Measurements from ENCODE around the gene KDM4B.
A peak's percentile ranks its signal among the peaks of the same experiment; 100 is the strongest.
"Not testable (repeated sequence)": the region's sequence is repeated elsewhere in the genome, so short reads cannot be mapped to it uniquely, and the experiment has no call there.

The KDM4B gene

DNA sequence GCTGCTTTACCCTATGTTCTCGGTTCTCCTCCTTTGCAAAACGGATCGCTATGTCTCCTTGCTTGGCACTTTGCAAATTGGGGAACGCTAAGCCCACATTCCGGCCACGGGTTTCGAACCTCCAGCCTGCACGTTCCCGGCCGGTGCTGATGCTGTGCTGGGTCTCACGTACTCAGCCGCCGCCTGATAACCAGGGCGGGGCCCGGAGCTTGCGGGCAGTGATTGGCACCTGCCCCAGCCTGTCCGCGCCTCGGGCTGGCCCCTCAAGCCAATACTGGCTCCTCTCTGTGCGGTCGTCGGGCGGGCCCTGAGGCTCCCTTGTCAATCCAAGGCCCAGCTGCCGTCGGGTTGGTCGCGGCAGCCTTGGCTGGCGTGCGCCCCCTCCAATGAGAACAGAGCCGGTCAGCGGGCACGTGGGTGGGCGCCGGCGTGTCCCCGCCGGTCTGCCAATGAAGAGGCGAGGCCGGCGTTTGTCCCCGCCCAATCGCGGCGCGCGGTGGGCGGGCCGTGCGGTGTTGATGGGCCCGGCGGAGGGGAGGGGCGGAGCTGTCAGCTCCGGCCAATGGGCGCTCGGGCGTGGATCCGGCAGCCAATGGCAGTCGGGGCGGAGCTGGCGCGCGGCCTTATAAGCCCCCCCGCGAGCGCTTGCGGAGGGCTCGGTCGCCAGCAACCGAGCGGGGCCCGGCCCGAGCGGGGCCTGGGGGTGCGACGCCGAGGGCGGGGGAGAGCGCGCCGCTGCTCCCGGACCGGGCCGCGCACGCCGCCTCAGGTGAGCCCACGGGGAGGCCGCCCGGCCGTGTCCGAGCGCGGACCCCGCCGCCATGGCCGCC lies at the start of gene KDM4B:
Gene KDM4B, plus strand, starts transcription at position 652 of the 830 bp plus-strand sequence. CDS start 63,778 bp downstream, outside the sequence.
- peak; percentile 97 to 99 for DNase-seq (ENCODE audit: low read depth in 2 of 2)

- DNase-seq (ENCODE audit: low read depth in 2 of 2): no peak
These were observed 46.2 kb upstream of the KDM4B start for GRCh38 chr19:4922530-4923275.

DNA sequence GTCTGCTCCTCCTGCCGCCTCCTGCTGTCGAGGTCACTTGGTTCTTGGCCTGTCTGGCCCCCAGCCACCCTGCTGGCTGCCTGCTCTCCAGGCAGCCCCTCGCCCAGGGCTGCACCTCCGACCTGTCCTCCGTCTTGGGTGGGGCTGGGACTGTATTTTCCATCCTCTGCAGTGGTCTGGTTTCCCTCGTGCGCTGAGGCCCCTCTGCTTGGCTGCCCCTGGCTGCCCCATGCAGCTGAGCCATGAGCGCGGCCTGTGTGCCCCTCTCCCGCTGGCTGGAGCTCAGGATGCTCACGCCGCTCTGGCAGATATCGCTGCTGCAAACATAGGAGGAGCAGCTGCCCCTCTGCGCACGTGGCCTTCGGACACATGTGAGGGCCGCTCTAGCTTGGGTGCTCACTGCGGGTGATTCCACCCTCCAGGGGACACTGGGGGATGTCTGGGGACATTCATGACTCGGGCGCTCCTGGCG lies 45.6 kb upstream of the KDM4B start:
- no peak for DNase-seq (ENCODE audit: low read depth in 2 of 2)

- DNase-seq (ENCODE audit: low read depth in 2 of 2): no peak
These were observed 39.7 kb upstream of the KDM4B start for GRCh38 chr19:4929186-4929585.

DNA sequence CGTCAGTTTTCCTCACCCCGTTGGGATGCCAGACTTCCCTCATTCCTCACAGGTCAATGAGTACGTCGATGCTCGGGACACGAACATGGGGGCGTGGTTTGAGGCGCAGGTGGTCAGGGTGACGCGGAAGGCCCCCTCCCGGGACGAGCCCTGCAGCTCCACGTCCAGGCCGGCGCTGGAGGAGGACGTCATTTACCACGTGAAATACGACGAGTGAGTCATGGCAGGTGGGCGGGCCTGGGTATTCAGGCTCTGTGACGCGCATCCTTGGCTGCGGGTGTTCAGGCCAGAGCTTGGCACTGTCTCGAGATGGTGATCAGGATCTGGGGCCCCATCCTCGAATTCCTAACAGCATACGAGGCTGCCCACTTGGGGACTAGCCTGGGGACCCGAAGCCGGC lies 38.2 kb upstream of the KDM4B start:
- DNase-seq (ENCODE audit: low read depth in 2 of 2): no peak

DNA sequence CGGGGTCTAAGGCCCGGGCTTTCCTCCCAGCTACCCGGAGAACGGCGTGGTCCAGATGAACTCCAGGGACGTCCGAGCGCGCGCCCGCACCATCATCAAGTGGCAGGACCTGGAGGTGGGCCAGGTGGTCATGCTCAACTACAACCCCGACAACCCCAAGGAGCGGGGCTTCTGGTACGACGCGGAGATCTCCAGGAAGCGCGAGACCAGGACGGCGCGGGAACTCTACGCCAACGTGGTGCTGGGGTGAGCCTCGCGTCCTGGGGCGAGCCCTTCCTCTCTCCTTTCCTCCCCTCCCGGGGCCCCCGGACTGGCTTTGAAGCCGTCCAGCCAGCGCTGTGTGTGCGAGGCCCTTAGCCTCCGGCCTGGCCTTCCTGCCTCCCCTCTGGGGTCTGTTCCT lies 36.2 kb upstream of the KDM4B start:
- DNase-seq (ENCODE audit: low read depth in 2 of 2): no peak

DNA sequence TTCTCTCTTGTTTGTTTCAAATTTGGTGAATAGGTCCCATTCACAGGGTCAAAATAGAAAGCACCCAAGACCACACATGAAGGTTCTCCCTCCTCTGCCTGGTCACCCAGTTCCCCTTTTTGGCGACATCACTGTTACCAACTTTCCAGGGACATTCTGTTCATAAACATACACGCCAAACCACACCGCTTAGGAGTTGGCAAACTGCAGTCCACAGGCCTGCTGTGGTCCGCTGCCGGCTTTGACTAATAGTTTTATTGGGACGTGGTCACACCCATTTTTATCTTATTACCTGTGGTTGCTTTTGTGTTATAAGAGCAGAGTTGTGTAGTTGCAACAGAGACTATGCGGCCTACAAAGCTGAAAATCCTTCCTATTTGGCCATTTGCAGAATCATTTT lies 35.4 kb upstream of the KDM4B start:
- no peak for DNase-seq (ENCODE audit: low read depth in 2 of 2)

DNA sequence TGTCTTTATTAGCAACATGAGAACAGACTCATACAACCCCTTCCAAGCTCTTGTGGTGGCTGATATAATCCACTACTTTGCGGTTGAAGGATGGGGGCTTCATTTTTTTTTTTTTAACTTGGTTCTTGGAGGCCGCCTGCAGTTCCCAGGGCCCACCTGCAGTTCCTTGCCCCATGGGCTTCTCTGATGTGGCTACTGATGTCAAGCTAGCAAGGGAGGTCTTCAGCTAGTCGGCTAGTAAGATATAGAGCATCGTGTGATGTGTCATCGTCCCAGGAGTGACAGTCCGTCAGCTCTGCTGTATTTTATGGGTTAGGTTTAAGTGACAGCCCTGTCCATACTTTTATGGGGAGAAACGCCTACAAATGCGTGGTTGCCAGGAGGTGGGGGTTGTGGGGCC lies 33.5 kb upstream of the KDM4B start:
- no peak for DNase-seq (ENCODE audit: low read depth in 2 of 2)

GRCh38 chr19:4937060-4937459 lies 31.9 kb upstream of the KDM4B start:
- DNase-seq (ENCODE audit: low read depth in 2 of 2): no peak

- DNase-seq (ENCODE audit: low read depth in 2 of 2): not testable (repeated sequence)
These were observed 30.5 kb upstream of the KDM4B start for GRCh38 chr19:4938461-4938860.

DNA sequence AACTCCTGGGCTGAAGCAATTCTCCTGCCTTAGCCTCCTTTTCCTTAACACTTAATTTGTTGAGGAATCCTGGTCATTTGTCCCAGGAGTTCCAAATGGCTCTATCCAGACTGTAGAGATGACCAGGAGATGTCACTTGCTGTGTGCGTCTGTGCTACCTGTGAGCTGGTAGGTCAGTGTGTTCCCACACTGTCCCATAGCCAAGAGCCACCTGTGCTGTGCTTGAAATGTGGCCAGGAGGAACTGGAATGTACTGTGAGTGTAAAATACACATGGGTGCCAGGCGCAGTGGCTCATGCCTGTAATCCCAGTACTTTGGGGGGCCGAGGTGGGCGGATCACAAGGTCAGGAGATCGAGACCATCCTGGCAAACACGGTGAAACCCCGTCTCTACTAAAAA lies 29.4 kb upstream of the KDM4B start:
- DNase-seq (ENCODE audit: low read depth in 2 of 2): no peak

- DNase-seq (ENCODE audit: low read depth in 2 of 2): not testable (repeated sequence)
These were observed 27.2 kb upstream of the KDM4B start for GRCh38 chr19:4941638-4942169.

DNA sequence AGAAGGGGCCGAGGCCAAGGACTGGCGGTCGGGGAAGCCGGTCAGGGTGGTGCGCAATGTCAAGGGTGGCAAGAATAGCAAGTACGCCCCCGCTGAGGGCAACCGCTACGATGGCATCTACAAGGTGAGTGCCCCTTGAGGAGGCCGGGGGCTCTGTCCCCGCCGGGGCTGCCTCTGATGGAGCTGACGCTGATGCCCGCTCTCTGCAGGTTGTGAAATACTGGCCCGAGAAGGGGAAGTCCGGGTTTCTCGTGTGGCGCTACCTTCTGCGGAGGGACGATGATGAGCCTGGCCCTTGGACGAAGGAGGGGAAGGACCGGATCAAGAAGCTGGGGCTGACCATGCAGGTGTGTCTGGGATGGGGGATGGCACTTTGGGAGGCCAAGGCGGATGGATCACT lies 18.3 kb upstream of the KDM4B start:
- DNase-seq (ENCODE audit: low read depth in 2 of 2): not testable (repeated sequence)

- no peak for DNase-seq (ENCODE audit: low read depth in 2 of 2)
These were observed 17.3 kb upstream of the KDM4B start for GRCh38 chr19:4951656-4952055.

GRCh38 chr19:4952945-4953344 lies 16.0 kb upstream of the KDM4B start:
- DNase-seq (ENCODE audit: low read depth in 2 of 2): no peak

- DNase-seq (ENCODE audit: low read depth in 2 of 2): not testable (repeated sequence)
These were observed 14.4 kb upstream of the KDM4B start for GRCh38 chr19:4954320-4955149.

DNA sequence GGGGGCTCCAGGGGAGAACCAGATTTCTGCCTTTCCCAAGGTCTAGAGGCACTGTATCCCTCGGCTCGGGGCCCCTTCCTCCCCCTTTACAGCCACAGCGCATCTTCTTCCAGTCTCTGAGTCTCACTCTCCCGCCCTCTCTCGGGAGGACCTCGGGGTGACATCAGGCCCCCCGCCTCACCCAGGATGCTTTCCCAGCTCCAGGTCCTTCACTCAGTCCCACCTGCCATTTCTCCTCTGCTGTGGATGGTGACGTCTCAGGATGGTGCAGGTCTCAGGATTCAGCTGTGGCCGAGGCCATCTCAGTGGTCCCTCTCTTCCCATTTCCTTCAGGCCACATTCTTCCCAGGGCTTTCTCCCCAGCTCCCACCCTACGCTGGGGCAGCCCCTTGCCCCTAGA lies 13.6 kb upstream of the KDM4B start:
- no peak for DNase-seq (ENCODE audit: low read depth in 2 of 2)

GRCh38 chr19:4957981-4958380 lies 10.9 kb upstream of the KDM4B start:
- DNase-seq (ENCODE audit: low read depth in 2 of 2): no peak

GRCh38 chr19:4962085-4962619 lies 6.8 kb upstream of the KDM4B start:
- no peak for DNase-seq (ENCODE audit: low read depth in 2 of 2)

GRCh38 chr19:4965061-4965460 lies 3.9 kb upstream of the KDM4B start:
- DNase-seq (ENCODE audit: low read depth in 2 of 2): no peak

- no peak for DNase-seq (ENCODE audit: low read depth in 2 of 2)
These were observed 2.3 kb upstream of the KDM4B start for GRCh38 chr19:4966591-4966990.
